ENCODE results near the gene PDP2. TPM values are rescaled to one million over a fixed set of nuclear protein-coding genes. Genes with fewer than 3 reads are reported as not detected.

Gene PDP2
- total and polyA plus RNA-seq, 9 of the 15 experiments (the other 6 are each of a cell fraction or from before 2014, with no cell fraction given) = 2.5 to 24.3 (median 7.2) TPM

DNA sequence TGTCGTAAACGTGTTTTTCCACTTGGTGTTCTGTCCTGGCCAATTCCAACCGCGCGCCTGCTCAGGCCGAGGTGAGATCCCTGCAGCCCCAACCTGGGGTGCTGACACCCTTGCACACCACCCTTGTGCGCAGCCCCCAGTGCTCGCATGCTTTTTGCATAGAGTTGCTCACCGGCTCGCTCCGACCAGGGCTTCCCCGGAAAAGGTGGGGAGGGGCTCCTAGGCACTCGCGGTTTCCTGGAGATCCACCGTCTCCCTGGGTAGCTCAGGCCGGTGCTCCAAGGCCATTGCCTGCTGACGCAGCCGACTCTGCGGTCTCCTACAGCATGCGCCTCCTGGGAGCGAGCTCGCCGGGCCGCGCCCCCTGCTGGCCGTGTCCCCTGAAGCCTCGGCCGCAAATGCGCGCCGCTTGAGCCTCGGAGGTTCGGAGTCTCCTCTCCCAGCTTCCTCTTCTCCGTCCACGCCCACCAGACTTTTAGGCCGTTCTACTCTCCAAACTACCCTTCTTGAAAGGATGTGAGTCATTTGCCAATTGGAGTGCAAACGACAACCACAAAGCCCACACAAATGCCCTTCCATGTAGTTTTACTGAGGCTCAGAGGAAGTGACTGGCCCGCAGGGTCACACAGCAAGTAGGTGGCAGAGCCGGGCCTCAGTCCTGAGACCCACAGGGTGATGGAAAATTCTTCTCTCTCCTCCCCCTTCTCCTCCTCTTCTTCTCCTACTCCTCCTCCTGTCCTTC, 7.2 kb upstream of the PDP2 start (continued):
- TF ChIP-seq, protein P1, sequence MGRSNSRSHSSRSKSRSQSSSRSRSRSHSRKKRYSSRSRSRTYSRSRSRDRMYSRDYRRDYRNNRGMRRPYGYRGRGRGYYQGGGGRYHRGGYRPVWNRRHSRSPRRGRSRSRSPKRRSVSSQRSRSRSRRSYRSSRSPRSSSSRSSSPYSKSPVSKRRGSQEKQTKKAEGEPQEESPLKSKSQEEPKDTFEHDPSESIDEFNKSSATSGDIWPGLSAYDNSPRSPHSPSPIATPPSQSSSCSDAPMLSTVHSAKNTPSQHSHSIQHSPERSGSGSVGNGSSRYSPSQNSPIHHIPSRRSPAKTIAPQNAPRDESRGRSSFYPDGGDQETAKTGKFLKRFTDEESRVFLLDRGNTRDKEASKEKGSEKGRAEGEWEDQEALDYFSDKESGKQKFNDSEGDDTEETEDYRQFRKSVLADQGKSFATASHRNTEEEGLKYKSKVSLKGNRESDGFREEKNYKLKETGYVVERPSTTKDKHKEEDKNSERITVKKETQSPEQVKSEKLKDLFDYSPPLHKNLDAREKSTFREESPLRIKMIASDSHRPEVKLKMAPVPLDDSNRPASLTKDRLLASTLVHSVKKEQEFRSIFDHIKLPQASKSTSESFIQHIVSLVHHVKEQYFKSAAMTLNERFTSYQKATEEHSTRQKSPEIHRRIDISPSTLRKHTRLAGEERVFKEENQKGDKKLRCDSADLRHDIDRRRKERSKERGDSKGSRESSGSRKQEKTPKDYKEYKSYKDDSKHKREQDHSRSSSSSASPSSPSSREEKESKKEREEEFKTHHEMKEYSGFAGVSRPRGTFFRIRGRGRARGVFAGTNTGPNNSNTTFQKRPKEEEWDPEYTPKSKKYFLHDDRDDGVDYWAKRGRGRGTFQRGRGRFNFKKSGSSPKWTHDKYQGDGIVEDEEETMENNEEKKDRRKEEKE (IDR thresholded peaks at IDR 0.05; ENCODE audit: borderline replicate concordance in 1 of 2, control insufficient read depth in 1 of 2, low read depth in 2 of 2, low read length in 1 of 2) = peak in 1 of 2 experiments; percentile 77; a peak in 1 of 4 replicates
- TF ChIP-seq C11orf30 (IDR thresholded peaks at IDR 0.05; ENCODE audit: low read depth) (peak; percentile 40; the same call in 1 of the 2 replicates), LCOR (CRISPR knock-in tag; IDR thresholded peaks at IDR 0.05) (peak; percentile 93), TAF1 (IDR thresholded peaks at IDR 0.05; ENCODE audit: control insufficient read depth, extremely low read depth, insufficient read depth, low read length, severe bottlenecking) (peak; percentile 50), ESRRA (IDR thresholded peaks at IDR 0.05; ENCODE audit: borderline replicate concordance, low read depth) (peak; percentile 89), POLR2B (IDR thresholded peaks at IDR 0.05; ENCODE audit: low read depth, partially characterized antibody) (peak; percentile 32), SP2 (IDR thresholded peaks at IDR 0.05; ENCODE audit: extremely low read depth, low read depth, low read length, poor library complexity, severe bottlenecking) (no peak), ZFP36 (IDR thresholded peaks at IDR 0.05; ENCODE audit: low read depth, low read length, partially characterized antibody) (peak; percentile 79), PHF8 (IDR thresholded peaks at IDR 0.05; ENCODE audit: borderline replicate concordance, low read length) (peak; percentile 74; the same call in 1 of the 2 replicates), RAD51 (IDR thresholded peaks at IDR 0.05; ENCODE audit: borderline replicate concordance, low read depth) (0 out of 2 replicates have a peak, but pooled peaks have one; percentile 9), LEF1 (IDR thresholded peaks at IDR 0.05) (peak; percentile 44), KAT2B (IDR thresholded peaks at IDR 0.05; ENCODE audit: low read depth, low read length) (peak; percentile 71), SIN3B (IDR thresholded peaks at IDR 0.05; ENCODE audit: low read depth) (peak; percentile 9; the same call in 1 of the 2 replicates), NRF1 (conservative IDR thresholded peaks at IDR 0.05 in 1 of 2, IDR thresholded peaks at IDR 0.05 in 1 of 2) (peak; percentile 85 to 86), BCOR (IDR thresholded peaks at IDR 0.05) (peak; percentile 88; the same call in 1 of the 2 replicates), NR3C1 (CRISPR knock-in tag; IDR thresholded peaks at IDR 0.05) (0 out of 2 replicates have a peak, but pooled peaks have one; percentile 34), PML (IDR thresholded peaks at IDR 0.05; ENCODE audit: low read length) (peak; percentile 16; the same call in 1 of the 2 replicates), BHLHE40 (IDR thresholded peaks at IDR 0.05; ENCODE audit: low read length) (peak; percentile 78), ETV1 (tag; conservative IDR thresholded peaks at IDR 0.05; ENCODE audit: low read depth) (peak; percentile 82), KLF1 (tag; IDR thresholded peaks at IDR 0.05) (peak; percentile 22; the same call in 1 of the 2 replicates)
- TF ChIP-seq, protein P2, sequence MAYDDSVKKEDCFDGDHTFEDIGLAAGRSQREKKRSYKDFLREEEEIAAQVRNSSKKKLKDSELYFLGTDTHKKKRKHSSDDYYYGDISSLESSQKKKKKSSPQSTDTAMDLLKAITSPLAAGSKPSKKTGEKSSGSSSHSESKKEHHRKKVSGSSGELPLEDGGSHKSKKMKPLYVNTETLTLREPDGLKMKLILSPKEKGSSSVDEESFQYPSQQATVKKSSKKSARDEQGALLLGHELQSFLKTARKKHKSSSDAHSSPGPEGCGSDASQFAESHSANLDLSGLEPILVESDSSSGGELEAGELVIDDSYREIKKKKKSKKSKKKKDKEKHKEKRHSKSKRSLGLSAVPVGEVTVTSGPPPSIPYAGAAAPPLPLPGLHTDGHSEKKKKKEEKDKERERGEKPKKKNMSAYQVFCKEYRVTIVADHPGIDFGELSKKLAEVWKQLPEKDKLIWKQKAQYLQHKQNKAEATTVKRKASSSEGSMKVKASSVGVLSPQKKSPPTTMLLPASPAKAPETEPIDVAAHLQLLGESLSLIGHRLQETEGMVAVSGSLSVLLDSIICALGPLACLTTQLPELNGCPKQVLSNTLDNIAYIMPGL (CRISPR knock-in tag; IDR thresholded peaks at IDR 0.05) = peak; percentile 96
- TF ChIP-seq, protein P3, sequence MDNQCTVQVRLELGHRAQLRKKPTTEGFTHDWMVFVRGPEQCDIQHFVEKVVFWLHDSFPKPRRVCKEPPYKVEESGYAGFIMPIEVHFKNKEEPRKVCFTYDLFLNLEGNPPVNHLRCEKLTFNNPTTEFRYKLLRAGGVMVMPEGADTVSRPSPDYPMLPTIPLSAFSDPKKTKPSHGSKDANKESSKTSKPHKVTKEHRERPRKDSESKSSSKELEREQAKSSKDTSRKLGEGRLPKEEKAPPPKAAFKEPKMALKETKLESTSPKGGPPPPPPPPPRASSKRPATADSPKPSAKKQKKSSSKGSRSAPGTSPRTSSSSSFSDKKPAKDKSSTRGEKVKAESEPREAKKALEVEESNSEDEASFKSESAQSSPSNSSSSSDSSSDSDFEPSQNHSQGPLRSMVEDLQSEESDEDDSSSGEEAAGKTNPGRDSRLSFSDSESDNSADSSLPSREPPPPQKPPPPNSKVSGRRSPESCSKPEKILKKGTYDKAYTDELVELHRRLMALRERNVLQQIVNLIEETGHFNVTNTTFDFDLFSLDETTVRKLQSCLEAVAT (IDR thresholded peaks at IDR 0.05) = peak in 1 of 2 experiments; percentile 91; a peak in 2 of 4 replicates

All from K562 (cell line).